Stimulated activated CD4-positive, alpha-beta T cell treated with anti-CD3 and anti-CD28 coated beads, Interleukin-2, amount 100 ng/mL, for 24 hours (primary cell): ENCODE results near the gene THSD4.
A peak's percentile ranks its signal among the peaks of the same experiment; 100 is the strongest.
"Not testable (repeated sequence)": the region's sequence is repeated elsewhere in the genome, so short reads cannot be mapped to it uniquely, and the experiment has no call there.

Experiments used
- DNase-seq, 2 donors: peaks; one replicate each; pipeline ENCODE4 v3.0.0-alpha.2; 2020

THSD4 gene

GRCh38 chr15:71709808-71710418, 594.6 kb downstream of the THSD4 start:
- DNase-seq: no peak

DNA sequence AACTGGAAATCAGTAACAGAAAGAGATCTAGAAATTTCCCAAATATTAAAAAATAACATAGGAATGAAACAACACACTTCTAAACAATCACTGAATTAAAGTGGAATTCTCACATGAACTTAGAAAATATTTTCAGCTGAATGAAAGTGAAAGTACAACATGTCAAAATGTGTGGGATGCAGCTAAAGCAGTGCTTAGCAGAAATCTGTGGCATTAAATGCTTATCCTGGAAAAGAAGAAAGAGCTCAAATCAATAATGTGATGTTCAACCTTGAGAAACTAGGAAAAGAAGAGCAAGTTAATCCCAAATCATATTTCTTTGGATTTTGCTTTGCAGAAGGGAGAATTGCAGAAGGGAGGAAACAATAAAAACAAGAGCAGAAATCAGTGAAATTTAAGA, 596.9 kb downstream of the THSD4 start:
- DNase-seq: no peak

GRCh38 chr15:71713191-71713809, 598.0 kb downstream of the THSD4 start:
- DNase-seq: no peak

DNA sequence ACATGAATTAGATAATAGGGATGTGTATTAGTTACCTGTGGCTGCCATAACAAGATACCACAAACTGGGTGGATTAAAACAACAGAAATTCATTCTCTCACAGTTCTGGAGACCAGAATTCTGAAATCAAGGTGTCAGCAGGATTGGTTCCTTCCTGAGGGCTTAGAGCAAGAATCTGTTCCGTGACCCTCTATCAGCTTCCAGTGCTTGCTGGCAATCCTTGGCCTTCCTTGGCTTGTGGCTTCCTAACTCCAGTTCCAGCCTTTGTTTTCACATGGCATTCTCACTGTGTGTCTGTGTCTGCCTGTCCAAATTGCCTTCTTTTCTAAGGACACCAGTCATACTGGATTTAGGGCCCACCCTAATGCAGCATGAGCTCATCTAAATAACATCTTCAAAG, 600.6 kb downstream of the THSD4 start:
- no peak for DNase-seq

- DNase-seq: no peak
Measured at GRCh38 chr15:71716990-71717389, 601.7 kb downstream of the THSD4 start.

GRCh38 chr15:71718116-71718910, 603.0 kb downstream of the THSD4 start:
- no peak for DNase-seq

- DNase-seq: no peak
Measured at GRCh38 chr15:71723344-71723743, 608.1 kb downstream of the THSD4 start.

GRCh38 chr15:71725207-71725955, 610.1 kb downstream of the THSD4 start:
- DNase-seq: not testable (repeated sequence)

DNA sequence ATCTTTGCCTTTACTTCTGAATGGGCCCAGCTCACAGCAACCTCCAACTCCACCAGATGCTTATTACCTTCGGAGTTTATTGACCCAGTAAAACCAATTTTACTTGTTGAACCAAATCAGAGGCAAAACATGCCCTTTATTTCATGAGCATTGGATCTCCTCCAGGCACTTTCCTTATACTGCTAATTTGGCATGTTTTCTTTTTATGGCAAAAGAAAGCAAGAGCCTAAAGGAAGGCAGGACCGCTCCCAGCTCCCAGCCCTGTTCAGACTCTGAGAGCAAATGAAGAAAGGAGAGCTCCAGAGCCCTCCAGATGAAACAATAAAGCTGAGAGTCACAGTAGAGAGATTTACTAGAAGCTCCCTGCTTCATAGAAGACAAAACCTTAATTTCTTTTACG, 613.6 kb downstream of the THSD4 start:
- DNase-seq: no peak

- no peak for DNase-seq
Measured at GRCh38 chr15:71729319-71729718, 614.0 kb downstream of the THSD4 start.

DNA sequence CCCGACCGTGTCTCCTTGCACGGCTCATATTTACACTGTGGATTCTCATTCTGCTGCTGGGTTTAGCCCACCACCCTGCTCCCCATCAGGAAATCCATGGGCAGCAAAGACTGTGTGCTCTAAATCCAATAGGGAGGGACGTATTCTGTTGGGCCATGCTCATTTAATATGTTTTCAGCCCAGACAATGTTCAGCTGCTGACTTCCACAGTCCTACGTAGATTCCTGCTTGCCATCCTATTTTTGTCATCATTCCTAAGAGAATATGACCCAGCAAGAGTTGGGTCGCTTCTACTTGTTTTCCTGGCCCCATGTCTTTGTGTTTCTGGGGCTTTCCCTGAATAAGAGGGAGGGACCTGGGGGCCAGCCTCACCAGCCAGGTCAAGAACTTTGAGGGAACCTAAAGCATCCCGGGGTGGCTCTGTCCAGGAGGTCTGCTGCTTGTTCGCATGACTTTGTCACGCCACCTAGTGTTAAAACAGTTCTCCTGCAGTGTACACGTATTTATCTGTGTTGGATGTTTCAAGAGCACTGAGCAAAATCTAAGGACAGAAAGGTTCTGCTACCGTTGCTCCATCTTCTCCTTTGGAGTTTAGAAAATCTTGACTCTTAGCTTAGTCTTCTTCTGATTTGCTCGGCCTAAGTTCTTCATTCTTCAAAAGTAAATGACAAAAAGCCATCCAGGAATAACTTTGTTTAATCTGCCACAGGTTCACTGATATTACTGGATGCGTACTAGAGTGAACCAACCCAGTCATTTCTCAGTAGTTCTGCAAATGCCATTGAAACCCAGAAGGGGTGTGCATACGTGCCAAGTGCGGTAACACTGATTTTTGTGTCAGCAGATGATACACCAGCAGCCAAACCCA, 615.2 kb downstream of the THSD4 start:
- DNase-seq: peak; percentile 18 to 21

GRCh38 chr15:71732636-71733035, 617.4 kb downstream of the THSD4 start:
- no peak for DNase-seq

- no peak for DNase-seq
Measured at GRCh38 chr15:71733122-71733521, 617.9 kb downstream of the THSD4 start.

GRCh38 chr15:71734709-71735384, 619.6 kb downstream of the THSD4 start:
- DNase-seq: no peak

DNA sequence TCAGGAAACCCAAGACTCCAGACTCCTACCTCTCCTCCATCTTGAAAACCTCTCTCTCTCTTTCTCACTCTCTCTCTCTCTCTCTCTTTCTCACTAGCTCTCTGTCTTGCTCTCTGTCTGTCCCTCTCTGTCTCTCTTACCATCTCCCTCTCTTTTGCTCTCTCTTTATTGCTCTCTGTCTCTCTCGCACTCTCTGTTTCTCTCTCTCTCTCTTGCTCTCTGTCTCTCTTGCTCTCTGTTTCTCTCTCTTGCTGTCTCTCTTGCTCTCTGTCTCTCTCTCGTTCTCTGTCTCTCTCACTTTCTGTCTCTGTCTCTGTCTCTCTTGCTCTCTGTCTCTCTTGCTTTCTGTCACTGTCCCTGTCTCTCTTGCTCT, 620.1 kb downstream of the THSD4 start:
- no peak for DNase-seq

GRCh38 chr15:71736286-71736947, 621.1 kb downstream of the THSD4 start:
- DNase-seq: no peak

DNA sequence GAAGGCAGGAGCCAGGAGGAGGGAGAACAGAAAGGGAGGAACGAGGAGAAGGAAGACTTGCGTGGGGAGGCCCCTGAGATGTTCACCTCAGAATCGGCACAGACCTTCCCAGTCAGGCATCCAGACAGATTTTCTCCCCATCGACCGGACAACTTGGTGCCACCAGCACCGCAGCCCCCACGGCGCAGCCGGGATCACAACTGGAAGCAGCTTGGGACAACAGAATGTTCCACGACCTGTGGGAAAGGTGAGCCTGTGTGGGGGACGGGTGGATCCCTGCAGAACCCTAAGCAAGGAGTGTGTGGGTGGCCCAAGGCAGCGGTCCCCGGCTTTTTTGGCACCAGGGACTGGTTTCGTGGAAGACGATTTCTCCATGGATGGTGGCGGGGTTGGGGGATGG, 622.5 kb downstream of the THSD4 start:
- DNase-seq: no peak

GRCh38 chr15:71739355-71739754, 624.1 kb downstream of the THSD4 start:
- no peak for DNase-seq

DNA sequence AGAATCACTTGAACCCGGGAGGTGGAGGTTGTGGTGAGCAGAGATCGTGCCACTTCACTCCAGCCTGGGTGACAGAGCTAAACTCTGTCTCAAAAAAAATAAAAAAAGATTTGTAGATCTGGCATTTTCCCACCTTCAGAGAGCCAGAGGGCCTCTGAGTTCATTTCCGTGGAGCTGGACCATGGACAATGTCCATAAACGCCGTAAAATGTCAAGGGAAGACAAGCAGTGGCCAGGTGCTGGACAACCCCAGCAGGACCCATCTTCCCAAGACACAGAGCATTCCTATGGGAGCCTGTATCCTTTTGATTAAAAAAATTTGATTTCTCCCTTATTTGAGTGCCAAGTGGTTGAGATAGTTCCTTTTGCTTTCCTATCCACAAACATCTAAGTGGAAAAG, 627.7 kb downstream of the THSD4 start:
- DNase-seq: no peak

GRCh38 chr15:71743861-71744382, 628.7 kb downstream of the THSD4 start:
- DNase-seq: peak; percentile 70 to 73

GRCh38 chr15:71746719-71747118, 631.4 kb downstream of the THSD4 start:
- DNase-seq: no peak
